Medulla oblongata (tissue), 1 donor: ENCODE measurements around the gene RELL2.

ENCODE experiments used
- DNase-seq: peaks from one replicate; pipeline ENCODE4 v3.0.0-alpha.2; 2015; ENCODE audit errors: extremely low spot score

RELL2 gene

DNA sequence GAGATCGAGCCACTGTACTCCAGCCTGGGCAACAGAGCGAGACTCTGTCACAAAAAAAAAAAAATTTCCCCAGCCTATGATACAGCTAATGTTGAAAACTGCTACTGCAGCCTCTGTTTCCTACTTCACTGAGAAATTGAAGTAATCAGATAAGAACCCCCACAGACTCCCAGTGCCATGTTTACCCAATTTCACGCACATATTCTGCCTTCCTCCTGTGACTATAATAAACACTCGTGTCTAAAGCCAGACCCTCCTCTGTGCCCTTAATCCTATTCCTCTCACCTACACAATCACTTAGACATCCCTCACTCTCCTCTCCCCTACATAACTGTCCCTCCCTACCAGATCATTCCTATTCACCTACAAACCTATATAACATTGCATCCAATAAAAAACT, 38.9 kb downstream of the RELL2 start:
- DNase-seq, result no peak

DNA sequence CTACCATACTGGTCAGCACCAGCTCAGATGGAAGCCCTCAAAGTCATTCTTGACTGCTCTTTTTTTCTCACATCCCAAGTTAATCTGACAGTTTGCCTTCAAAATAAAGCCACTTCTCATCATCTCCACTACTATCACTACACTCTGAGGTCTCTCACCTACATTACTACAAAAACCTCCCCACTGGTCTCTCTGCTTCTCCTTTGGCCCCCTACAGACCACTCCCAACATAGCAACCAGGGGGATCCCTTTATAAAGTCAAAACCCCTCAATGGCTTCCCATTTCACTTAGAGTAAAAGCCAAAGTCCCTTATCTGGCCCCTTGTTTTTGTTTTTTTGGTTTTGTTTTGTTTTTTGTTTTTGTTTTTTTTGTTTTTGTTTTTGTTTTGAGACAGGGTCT, 40.6 kb downstream of the RELL2 start:
- DNase-seq, result no peak

DNA sequence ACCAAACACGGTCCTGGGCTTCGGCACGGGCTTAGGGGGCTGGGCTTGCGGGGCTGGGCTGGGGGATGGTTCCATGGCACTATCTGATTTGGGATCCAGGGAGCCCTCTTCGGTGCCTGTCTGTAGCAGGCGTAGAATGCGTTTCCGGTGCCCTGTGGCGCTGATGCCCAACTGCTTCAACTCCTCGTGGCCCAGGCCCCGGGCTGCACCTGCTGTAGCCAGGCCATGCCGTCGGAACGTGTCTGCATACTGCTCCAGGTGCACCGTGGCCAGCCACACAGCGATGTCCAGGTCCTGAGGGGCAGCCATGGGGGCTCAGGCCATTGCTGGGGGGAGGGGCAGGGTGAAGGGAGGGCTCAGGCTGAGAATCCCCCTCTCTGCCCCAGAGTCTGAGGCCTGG, 43.4 kb downstream of the RELL2 start:
- no peak for DNase-seq

DNA sequence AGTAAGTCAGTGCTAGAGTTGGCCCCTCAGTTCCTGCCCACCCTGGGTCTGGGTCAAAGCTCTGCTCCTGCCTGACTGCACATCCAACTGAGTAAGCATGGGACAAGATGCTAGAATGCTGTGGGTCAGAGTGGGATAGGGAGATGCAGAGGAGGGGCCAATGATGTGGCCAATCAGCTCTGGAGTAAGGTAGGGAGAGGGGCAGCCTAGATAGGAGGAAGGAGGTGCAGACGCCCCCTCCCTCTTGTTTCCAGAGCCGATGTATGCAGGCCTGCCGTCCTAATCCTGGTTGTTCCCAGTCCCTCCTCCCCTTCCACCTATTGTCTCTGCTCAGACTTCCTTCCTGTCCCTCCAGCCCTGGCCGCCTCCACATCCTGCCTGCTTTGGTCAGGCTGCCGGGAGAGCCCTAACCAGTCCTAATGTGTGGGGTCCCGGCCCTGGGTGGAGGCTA, 44.0 kb downstream of the RELL2 start:
- DNase-seq, result no peak

DNA sequence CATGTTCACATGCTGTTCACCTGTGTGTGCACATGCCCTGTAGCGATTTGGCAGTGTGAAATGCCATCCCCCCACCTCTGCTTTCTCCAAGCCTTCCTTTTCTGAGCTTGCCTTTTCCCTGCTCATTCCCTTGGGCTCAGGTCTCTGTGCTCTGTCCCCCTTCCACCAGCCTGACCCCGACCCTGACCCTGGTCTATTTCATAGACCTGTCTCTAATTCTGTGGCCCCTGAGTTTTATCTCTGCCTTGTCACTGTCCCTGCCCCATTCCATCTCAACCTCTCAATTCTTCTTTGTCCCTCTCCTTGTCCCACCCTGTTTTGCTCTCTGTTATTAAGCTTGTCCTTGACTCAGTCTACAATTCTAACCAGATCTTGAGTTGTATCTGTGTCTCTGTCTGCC, 44.5 kb downstream of the RELL2 start:
- DNase-seq, result no peak

DNA sequence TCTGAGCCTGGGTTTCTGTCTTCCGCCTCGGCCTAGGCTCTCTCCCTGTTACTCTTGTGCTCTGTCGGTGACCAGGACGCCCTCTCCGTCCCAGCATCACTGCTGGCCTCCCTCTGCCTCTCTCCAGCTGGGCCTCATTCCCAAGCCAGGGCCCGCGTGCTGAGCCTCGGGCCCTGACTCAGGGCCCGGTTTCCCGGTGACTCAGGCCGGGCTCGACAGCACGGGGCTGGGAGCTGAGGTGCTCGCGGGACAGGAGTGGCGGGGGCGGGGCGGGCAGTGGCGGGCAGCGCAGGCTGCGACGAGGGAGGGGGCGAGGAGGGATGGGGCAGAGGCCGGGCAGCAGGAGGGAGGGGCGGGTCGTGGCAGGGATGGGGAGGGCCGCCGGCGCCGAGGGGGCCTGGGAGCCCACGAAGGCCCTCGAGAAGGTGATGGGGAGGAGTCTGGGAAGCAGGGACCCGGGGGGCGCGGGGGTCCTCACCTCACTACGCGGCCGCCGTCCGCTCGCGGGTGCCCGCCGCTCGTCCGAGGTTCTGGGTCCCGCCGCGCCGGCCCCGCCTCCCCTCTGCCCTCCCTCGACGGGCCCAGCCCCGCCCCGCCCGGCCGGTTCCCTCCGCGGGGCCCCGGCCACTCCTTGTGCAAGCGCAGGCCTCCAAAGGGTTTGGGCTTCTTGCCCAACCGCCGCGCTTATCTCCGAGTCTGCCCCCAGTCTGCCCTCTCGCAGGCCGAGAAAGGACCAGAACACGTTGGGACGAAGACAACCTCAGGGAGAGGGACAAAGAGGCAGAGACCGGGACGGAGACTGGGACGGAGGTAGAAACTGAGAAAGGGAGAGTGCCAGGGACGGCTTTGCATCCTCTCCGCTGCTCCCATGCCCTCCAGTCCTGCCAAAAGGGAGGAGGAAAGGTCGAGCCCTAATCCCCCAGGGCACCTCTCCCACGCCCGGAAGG, 45.2 kb downstream of the RELL2 start, which contains the start of gene ARAP3:
ARAP3 (minus strand) TSS at position 536 of the 947 bp plus-strand sequence. CDS start 1,744 bp downstream, outside the sequence.
- peak; percentile 57 for DNase-seq

DNA sequence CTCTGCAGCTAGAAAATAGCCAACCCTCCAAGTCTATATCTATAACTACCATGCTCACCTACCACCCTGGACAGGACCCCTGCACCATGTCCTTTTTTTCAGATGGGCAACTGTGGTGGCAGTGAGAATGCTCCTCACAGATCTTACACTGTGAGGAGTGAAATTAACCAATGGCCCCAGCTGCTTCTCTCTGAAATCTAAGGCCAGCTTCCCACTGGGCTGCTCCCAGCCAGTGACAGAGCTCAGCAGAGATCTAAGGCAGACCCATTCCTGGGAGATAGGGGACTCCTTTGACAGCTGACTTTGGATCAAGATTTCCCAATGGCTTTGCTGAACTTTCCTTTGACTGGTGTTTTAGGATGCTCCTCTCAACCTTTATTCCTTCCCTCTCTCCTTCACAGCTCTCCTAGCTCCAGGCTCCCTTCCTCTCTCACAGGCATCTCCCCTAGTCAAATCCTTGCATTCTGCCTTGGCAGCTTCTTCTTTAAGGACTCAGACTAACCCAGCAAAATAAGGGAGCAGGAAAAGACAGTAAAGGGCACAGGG, 46.9 kb downstream of the RELL2 start:
- DNase-seq, result no peak

DNA sequence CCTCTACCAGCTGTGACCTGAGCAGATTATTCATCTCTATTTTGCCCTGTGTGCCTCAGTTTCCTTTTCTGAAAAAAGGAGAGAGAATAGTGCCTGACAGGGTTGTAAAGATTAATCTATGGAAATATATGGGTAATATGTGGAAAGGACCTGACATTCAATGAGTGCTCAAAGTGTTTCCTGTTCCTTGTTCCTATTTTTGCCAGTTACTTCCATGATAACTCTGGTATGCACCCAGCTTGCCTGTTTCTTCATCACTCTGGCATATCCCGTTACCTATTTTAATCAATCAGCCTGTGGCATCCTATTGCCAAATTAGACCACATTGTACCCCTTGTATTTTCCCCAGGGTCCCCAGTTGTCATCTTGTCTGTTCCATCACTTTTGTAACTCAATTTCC, 48.8 kb downstream of the RELL2 start:
- no peak for DNase-seq

DNA sequence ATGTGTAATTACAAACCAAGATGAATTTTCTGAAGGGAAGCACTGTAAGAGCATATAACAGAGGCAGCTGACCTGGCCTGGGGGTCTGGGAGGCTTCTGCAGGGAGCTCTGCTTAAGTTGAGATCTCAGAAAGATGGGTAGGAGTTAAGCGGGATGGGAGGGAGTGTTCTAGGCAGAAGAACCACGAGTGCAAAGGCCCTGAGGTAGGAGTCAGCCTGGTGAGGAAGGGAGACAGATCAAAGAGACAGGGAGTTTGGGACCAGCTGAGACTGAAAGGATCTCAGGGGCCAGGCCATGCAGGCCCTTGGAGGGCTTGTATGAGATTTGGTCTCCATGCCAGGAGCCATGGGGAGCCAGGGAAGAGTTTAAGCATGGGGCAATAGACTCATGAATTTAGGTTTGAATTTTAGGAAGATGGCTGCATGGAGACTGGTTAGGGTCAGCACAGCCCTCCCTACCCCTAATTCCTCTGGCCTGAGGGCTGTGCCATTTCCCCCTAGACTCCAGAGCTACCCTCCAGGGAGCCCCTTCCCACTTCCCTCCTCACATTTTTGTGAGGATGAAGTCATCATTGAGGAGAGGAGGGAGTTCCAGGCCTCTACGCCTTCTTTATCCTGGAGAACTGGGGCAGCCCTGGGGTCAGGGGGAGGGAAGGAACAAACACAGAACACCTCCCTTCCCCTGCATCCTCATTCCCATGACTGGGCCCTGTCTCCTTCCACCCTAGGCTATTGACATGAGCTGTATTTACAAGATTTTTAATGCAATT, 50.0 kb downstream of the RELL2 start:
- DNase-seq, result no peak
